Gastroesophageal sphincter (tissue), 3 donors: ENCODE measurements around the gene TTC13.

Source experiments
- CTCF ChIP-seq, 4 experiments: fragments of 200-600 bp in 2 of 4; fragments of 450-650 bp in 2 of 4; sonication (generic) in 1 of 4; IDR thresholded peaks; one replicate each; pipeline ENCODE4 v1.5.1; 2017 to 2019; ENCODE audit warnings: antibody characterized with exemption in 4 of 4, mild to moderate bottlenecking in 2 of 4, moderate library complexity in 2 of 4
- EP300 ChIP-seq: sonication (generic); formaldehyde crosslinking; IDR thresholded peaks from one replicate; pipeline ENCODE4 v1.6.1; 2017; ENCODE audit warnings: antibody characterized with exemption, mild to moderate bottlenecking
- POLR2A ChIP-seq, 2 donors: fragments of 450-650 bp; IDR thresholded peaks; one replicate each; pipeline ENCODE4 v1.6.1; 2017; ENCODE audit warnings: antibody characterized with exemption in 2 of 2, mild to moderate bottlenecking in 2 of 2, moderate library complexity in 1 of 2
- POLR2AphosphoS5 ChIP-seq: sonication (generic); formaldehyde crosslinking; IDR thresholded peaks from one replicate; pipeline ENCODE4 v1.6.1; 2017; ENCODE audit warnings: antibody characterized with exemption

DNA sequence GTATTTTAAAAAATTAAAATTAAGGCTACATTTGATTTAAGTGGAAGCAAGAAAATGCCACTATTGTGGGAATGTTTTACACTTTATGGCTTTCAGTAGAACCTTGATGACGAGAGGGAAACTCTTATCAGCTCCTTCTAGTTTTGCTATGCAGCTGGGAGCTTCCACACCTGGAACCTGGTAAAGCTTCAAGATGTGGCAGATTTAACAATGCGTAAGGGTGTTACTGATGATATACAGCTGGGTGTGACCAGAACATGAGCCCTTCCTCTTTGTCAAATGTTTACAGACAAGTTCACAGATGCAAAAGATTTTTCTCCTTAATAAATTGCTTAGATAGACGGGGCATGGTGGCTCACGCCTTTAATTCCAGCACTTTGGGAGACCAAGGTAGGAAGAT is 20.3 kb downstream of the TTC13 start:
- TF ChIP-seq CTCF (IDR thresholded peaks at IDR 0.05), result no peak
- TF ChIP-seq POLR2AphosphoS5, result no peak
- no peak for TF ChIP-seq POLR2A (IDR thresholded peaks at IDR 0.05)
- TF ChIP-seq EP300, result no peak
